HT-29 (cell line): Measurements from ENCODE around the gene SIGLEC15. TPM values are rescaled to one million over a fixed set of nuclear protein-coding genes. Genes with fewer than 3 reads are reported as not detected.
"Not testable (repeated sequence)": the region's sequence is repeated elsewhere in the genome, so short reads cannot be mapped to it uniquely, and the experiment has no call there.

Experiments used
- DNase-seq: peaks from one replicate; pipeline ENCODE4 v3.0.0-alpha.2; 2015; ENCODE audit warnings: low spot score
- total RNA-seq: library from RNA; depleted of rRNA; stranded (reverse); fragments of >200 nt; shearing (Covaris generic); gene quantifications from 2 replicates; pipeline ENCODE4 v1.2.3, GENCODE V29; 2014

The SIGLEC15 gene
- total RNA-seq, 1 experiment from 2014 or later, result 5.5 TPM

DNA sequence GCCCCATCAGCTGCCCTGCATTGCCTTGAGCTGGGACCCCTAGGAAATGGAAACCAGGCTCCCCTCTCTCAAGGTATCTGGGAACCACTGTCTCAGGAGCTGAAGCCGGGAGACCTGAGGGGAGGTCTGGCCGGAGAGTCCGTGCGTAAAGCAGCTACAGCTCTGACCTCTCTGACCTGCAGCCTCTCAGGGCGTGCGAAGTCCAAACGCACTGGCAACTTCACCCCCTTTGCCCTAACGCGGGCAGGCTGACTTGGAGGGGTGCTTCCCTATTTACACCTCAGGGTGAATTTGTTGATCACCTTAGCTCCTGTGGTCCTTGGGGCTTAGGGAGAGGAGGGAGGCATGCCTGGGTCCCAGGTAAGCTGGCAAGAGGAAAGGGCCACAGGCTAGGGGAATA, 17.5 kb downstream of the SIGLEC15 start:
- no peak for DNase-seq

GRCh38 chr18:45844938-45845337, 19.5 kb downstream of the SIGLEC15 start:
- DNase-seq, result no peak

DNA sequence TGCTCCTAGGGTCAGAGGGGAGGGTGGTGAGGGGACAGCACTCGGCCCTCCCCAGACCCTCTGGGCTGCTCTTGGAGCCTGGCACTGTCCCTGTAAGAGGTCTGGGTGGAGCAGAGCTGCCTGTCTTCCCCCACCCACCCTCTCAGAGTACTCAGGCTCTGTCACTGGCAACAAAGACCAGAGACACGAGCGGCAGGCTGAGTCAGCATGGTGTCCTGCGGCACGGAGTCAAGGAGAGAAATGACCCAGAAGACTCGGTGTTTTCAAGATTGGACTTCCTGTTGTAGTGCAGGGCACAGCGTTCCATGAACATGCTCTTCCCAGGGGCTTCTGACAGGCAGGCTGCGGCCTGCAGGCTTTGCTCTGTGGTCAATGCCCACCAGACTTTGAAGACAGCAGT, 19.9 kb downstream of the SIGLEC15 start:
- no peak for DNase-seq

DNA sequence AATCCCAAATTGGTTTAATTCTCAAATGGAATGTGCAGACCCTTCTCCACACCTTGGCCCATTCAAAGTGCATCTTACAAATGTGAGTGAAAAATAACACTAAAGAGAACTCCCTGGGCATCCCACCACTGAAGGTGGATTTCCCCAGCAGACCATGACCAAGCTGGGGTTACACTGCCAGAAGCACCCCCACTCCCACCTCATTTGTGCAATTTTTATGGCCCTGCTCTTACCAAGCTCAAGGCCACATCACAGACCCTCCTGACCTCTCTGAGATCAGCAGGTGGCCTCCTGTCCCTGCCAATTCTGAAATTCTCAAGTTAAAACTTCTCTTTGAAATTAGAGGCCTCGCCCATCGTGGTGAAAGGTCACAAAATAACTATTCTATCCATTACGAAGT, 21.6 kb downstream of the SIGLEC15 start:
- DNase-seq, result no peak

DNA sequence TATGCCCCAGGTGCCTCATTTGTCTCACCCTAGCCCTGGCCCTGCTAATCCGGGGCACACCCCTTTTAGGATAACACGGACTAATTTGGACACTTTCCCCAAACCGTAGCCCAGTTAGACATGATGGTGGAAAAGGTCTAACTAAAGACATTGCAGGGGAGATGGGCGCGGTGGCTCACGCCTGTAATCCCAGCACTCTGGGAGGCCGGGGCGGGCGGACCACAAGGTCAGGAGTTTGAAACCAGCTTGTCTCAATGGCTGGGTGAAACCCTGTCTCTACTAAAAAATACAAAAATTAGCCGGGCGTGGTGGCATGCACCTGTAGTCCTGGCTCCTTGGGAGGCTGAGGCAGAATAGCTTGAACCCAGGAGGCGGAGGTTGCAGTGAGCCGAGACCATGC, 23.2 kb downstream of the SIGLEC15 start:
- DNase-seq, result not testable (repeated sequence)

DNA sequence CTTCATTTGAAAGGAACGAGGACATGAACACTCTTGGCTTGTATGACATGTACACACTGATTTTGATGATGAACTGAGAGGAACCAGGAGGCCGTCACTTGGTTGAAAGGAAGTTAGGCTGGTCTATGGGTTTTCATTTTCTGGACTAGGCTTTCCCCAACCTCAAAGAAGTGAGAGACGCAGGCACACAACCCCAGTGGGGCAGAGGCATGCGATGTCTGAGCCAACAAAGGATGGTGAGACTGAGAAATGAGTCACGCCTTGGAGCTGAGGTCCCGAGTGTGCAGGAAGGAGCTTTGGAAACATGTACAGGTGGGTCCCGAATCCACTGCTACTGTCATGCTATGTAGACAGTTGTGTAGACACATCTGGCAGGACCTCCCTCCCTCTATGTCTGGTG, 24.1 kb downstream of the SIGLEC15 start:
- no peak for DNase-seq

GRCh38 chr18:45850021-45850420, 24.5 kb downstream of the SIGLEC15 start:
- no peak for DNase-seq

DNA sequence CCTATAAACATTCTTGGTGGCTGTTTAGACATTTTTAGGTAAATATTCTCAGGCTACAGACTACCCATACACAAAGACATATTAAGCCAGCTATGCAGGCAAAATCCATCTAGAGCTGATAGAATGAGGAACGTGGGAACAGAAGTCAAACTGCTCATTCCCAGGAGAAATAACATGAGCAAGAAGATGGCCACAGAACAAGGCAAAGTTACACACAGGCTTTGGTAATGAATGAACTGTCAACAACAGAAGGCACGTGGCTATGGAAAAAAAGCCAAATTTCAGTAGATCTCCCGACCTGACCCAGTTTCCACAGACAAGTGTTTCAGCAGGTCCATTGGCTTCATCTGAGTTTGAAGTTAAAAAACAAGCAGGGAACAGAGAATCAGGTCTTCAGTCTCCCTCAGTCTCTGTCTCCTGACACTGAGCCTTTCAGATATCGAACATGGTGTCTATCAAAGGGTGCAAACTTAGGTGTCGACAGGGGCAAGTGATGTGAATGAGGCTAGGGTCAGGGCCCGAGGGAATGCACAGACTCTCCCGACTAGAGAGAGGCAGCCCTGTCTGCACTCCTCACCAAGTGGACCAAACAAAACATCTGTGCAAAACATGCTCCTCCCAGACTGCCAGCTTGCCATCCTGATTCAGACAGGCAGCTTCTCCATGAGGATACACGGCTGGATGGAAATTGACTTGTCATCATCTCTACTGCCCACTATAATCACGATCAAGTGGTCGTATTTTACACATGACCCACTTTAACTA, 25.9 kb downstream of the SIGLEC15 start:
- DNase-seq, result no peak

GRCh38 chr18:45852631-45853030, 27.2 kb downstream of the SIGLEC15 start:
- no peak for DNase-seq

- DNase-seq, result no peak
Observed at GRCh38 chr18:45854036-45854586, 28.6 kb downstream of the SIGLEC15 start.

DNA sequence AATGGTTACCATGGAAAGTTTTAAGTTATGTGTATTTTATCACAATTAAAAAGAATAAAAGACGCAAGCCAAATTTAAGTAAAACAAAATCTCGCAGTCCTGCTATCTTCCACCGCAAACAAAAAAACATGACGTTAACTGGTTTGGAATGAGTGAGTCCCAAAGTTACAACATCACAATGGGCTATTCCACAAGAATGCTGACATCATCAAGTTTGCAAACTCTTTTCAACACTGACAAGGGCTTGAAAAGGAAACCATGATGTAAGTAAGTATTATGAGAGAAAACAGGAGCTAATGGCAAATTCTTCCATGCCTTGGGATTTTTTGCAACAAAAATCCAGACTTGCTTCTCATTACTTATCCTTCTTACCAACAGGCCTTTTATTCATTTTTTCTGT, 31.1 kb downstream of the SIGLEC15 start:
- DNase-seq, result no peak

- DNase-seq, result no peak
Observed at GRCh38 chr18:45859334-45859733, 33.9 kb downstream of the SIGLEC15 start.

DNA sequence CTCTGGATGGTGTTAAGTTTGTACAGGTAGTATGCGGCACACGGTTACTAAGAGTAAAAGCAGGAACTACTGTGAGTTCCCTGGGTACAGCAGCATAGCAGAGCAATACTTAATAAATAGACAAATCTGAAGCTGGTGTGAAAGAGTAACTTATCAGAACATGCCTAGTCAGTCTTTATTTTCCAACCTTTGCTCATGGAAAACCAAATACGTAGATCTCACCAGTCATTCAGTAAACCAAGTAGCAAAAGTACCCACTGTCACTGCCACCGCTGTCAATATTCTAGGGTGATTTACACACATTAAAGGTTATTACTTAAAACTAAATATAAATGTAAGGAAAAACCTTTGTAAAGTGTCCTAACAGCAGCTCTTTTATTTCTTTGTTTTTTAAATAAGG, 35.0 kb downstream of the SIGLEC15 start:
- DNase-seq, result no peak

DNA sequence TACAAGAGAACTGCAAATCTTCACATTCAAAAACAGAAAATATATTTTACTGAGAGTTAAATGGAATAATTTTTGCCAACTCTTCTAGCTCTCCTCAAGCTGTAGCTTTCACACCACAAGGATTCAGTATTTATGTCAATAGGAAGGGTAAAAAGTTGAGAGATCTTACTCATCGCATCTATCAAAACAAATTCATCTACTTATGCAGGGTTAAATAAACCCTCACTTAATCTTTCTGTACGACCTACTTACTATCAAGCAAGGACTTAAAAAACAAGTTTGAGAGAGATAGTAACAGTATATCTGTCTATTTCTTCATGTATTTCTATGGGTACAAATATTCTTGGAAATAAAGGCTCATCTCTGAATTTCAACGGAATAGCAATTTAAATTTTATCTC, 35.5 kb downstream of the SIGLEC15 start:
- DNase-seq, result no peak

GRCh38 chr18:45861926-45862325, 36.5 kb downstream of the SIGLEC15 start:
- DNase-seq, result no peak

DNA sequence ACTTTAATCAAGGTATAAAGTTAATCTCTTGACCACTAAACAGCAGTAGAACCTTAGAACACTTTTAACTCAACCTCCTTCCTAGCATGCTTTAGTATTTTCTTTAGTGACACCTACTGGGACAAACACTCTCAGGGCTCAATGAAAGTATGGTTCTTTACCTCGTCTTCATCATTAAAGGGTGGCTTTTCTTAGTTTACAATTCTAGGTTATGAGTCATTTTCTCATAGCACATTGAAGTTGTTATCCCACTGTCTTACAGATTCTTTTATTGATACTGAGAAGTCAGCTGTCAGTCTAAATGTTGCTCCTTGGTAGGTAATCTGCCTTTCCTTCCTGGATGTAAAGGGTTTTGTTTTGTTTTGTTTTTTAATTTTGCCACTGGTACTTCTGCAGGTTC, 38.0 kb downstream of the SIGLEC15 start:
- DNase-seq, result no peak

DNA sequence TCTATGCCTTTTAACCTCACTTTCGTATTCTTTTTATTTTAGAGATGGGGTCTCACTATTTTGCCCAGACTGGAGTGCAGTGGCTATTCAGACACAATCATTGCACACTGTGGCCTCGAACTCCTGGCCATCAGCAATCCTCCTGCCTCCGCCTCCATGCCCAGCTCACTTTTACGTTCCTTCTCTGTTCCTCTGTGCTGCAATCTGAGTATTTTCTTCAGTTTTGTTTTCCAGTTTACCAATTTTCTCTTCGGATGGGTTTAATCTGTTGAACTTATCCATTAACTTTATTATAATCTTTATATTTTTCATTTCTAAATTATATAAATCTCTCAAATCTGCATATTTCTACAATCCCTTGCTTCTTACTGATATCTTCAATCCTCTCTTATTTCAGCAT, 38.6 kb downstream of the SIGLEC15 start:
- no peak for DNase-seq

- DNase-seq, result no peak
Observed at GRCh38 chr18:45865466-45865865, 40.0 kb downstream of the SIGLEC15 start.

DNA sequence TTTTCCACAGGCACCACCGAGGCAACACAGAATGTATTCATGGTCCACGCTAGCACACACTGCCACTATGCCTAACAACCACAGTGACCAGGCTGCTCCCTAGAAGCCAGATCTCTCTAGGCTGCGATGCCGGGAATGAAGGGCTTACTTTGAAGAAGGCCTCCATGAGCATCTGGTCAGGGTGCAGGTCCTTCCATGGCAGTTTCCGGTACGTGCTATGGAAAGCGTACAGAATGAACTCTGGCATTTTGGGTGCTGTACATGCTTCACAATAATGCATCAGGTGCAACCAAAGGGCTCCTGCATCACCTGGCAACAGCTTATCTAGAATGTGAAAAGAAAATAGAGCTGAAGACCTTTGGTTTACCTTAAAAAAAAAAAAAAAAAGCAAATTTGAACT, 44.9 kb downstream of the SIGLEC15 start:
- no peak for DNase-seq

DNA sequence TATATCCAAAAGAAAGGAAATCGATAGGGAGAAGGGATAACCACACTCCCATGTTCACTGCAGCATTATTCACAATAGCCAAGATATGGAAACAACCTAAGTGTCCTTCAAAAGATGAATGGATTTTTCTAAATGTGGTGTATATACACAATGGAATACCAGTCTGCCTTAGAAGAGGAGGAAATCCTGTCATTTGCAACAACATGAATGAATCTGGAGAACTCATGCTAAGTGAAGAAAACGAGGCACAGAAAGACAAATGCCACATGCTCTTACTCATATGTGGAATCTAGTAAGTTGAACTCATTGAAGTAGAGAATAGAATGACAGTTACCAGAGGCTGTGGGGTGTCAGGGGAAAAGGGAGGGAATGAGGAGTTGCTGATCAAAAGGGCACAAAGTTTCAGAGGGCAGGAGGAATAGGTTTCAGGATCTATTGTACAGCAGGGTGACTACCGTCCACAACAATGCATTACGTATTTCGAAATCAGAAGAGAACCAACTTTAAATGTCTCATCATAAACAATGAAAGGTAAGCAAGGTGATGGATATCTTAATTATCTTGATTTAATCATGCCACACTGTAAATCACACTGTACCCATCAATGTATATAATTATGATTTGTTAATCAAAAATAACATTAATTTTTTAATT, 46.1 kb downstream of the SIGLEC15 start:
- no peak for DNase-seq

DNA sequence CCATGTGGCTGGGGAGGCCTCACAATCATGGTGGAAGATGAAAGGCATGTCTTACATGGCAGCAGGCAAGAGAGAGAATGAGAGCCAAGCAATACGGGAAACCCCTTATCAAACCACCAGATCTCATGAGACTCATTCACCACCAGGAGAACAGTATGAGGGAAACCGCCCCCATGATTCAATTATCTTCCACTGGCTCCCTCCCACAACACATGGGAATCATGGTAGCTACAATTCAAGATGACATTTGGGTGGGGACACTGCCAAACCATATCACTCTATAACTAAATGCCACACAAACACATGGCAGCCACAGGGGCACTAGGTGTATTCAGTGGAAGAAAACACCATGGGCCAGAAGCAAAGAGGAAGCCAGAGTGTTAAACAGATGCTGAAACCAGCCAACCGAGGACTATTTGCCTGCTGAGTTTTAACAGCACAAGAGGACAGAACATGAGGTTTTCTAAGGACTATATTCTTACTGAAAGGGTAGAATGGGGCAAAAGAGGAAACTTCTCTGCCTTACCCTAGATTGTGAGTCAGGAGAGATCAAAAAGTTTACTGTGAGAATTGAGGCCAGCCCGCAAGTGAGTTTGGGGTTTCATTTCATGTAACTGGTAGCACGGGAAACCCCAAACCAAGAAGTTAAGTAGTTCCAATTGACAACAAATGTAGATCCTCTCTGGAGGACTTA, 49.2 kb downstream of the SIGLEC15 start:
- DNase-seq, result no peak

GRCh38 chr18:45876161-45876560, 50.7 kb downstream of the SIGLEC15 start:
- no peak for DNase-seq

DNA sequence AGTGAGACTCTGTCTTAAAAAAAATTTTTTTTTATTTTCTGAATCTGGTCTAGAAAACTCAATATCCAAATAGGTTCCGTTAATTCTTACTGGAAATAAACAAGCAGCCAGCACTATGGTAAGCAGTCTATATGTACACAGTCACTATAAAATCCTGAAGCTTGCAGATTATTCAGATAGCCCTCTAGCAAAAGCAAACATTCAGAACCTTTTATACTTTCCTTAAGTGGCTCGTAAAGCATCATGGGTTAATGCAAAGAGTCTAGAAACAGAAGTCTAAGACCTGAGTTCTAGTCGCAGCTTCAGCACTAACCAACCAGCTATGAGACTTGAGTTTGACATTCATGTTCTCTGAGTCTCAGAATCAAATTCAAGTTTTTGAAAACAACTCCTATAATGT, 51.9 kb downstream of the SIGLEC15 start:
- no peak for DNase-seq
